Suprapubic skin (tissue), 3 donors: Measurements from ENCODE around the gene RBM33.

Source experiments
- POLR2A ChIP-seq, 2 donors: fragments of 450-650 bp; IDR thresholded peaks; one replicate each; pipeline ENCODE4 v1.6.1; 2017; ENCODE audit warnings: antibody characterized with exemption in 2 of 2, mild to moderate bottlenecking in 2 of 2, moderate library complexity in 2 of 2
- TF ChIP-seq, protein P1 (sequence below), 2 donors: fragments of 200-600 bp in 1 of 2; fragments of 450-650 bp in 1 of 2; sonication (generic) in 1 of 2; IDR thresholded peaks; one replicate each; pipeline ENCODE4 v1.5.1; 2016 to 2019; ENCODE audit warnings: antibody characterized with exemption in 2 of 2, mild to moderate bottlenecking in 1 of 2, moderate library complexity in 1 of 2

DNA sequence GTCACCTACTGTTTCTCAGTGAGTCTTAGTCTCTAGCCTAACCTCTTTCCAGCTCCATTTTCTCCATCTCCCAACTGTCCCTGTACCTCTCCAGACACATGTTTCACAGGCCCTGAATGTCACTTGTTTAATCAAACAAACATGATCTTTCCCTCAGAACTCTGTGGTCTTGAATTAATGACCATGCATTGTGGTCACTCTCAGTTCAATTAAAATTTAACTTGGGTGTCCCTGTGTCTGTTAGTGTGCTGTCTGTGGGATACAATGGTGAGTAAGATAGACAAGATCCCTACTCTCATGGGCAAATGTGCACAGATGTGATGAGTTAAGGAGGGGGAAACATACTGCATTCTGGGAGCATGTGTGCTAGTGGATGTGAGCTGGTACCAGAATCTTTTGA, 65.0 kb downstream of the RBM33 start:
- TF ChIP-seq, protein P1, sequence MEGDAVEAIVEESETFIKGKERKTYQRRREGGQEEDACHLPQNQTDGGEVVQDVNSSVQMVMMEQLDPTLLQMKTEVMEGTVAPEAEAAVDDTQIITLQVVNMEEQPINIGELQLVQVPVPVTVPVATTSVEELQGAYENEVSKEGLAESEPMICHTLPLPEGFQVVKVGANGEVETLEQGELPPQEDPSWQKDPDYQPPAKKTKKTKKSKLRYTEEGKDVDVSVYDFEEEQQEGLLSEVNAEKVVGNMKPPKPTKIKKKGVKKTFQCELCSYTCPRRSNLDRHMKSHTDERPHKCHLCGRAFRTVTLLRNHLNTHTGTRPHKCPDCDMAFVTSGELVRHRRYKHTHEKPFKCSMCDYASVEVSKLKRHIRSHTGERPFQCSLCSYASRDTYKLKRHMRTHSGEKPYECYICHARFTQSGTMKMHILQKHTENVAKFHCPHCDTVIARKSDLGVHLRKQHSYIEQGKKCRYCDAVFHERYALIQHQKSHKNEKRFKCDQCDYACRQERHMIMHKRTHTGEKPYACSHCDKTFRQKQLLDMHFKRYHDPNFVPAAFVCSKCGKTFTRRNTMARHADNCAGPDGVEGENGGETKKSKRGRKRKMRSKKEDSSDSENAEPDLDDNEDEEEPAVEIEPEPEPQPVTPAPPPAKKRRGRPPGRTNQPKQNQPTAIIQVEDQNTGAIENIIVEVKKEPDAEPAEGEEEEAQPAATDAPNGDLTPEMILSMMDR (IDR thresholded peaks at IDR 0.05) = no peak
- no peak for TF ChIP-seq POLR2A (IDR thresholded peaks at IDR 0.05)
